ENCODE results near the gene LCE3C.

DNA sequence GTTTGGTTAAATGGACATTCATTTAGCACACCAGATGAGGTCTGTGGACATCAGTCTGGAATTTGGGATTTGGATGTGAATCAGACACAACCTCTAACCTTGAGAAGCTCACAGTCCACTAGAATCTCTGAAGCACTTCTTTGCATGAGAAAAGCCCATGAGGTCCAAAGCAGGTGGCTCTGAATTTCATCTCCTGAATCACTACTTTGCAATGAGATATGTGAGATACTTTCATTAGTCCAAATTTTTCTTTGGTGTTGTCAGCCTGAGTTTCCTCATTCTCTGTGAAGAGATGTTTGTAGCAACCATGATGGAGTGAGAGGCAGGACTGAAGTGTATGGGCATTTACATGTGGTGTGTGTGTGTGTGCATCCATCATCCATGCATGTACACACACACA lies 46.6 kb downstream of the LCE3C start:
- TF ChIP-seq, protein P1, sequence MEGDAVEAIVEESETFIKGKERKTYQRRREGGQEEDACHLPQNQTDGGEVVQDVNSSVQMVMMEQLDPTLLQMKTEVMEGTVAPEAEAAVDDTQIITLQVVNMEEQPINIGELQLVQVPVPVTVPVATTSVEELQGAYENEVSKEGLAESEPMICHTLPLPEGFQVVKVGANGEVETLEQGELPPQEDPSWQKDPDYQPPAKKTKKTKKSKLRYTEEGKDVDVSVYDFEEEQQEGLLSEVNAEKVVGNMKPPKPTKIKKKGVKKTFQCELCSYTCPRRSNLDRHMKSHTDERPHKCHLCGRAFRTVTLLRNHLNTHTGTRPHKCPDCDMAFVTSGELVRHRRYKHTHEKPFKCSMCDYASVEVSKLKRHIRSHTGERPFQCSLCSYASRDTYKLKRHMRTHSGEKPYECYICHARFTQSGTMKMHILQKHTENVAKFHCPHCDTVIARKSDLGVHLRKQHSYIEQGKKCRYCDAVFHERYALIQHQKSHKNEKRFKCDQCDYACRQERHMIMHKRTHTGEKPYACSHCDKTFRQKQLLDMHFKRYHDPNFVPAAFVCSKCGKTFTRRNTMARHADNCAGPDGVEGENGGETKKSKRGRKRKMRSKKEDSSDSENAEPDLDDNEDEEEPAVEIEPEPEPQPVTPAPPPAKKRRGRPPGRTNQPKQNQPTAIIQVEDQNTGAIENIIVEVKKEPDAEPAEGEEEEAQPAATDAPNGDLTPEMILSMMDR (conservative IDR thresholded peaks at IDR 0.05), result no peak
- TF ChIP-seq ZFX (IDR thresholded peaks at IDR 0.05), result no peak
